ENCODE results near the gene ALLC.

The ALLC gene

GRCh38 chr2:3641181-3641580 is 16.8 kb upstream of the ALLC start:
- Histone ChIP-seq H3K4me1 (ENCODE audit: insufficient read depth, low read length) (no peaks in the 10 kb centered on the region), H3K9ac (ENCODE audit: low read depth, low read length) (no peak overlapping the region), H3K9me3 (ENCODE audit: control insufficient read depth, insufficient read depth, low read length) (no peaks in the 10 kb centered on the region), H3K36me3 (ENCODE audit: insufficient read depth, low read length) (no peaks in the 10 kb centered on the region)

- H3K9me3 ChIP-seq (ENCODE audit: control insufficient read depth, insufficient read depth, low read length) = no peaks in the 10 kb centered on the region
Measured at GRCh38 chr2:3641841-3642421, 16.1 kb upstream of the ALLC start.

GRCh38 chr2:3642521-3643215 is 15.3 kb upstream of the ALLC start:
- Histone ChIP-seq H3K4me1 (ENCODE audit: insufficient read depth, low read length) (no peaks in the 10 kb centered on the region), H3K9ac (ENCODE audit: low read depth, low read length) (no peak overlapping the region), H3K9me3 (ENCODE audit: control insufficient read depth, insufficient read depth, low read length) (no peaks in the 10 kb centered on the region), H3K36me3 (ENCODE audit: insufficient read depth, low read length) (no peaks in the 10 kb centered on the region)

More at GRCh38 chr2:3641841-3642421, 16.1 kb upstream of the ALLC start:
- H3K4me1 ChIP-seq (ENCODE audit: insufficient read depth, low read length) = no peaks in the 10 kb centered on the region
- no peaks in the 10 kb centered on the region for H3K36me3 ChIP-seq (ENCODE audit: insufficient read depth, low read length)
- H3K9ac ChIP-seq (ENCODE audit: low read depth, low read length) = no peak overlapping the region

GRCh38 chr2:3643371-3644245 is 14.4 kb upstream of the ALLC start:
- no peaks in the 10 kb centered on the region for H3K4me1 ChIP-seq (ENCODE audit: insufficient read depth, low read length)
- H3K36me3 ChIP-seq (ENCODE audit: insufficient read depth, low read length) = no peaks in the 10 kb centered on the region
- H3K9me3 ChIP-seq (ENCODE audit: control insufficient read depth, insufficient read depth, low read length) = no peaks in the 10 kb centered on the region
- H3K9ac ChIP-seq (ENCODE audit: low read depth, low read length) = no peak overlapping the region

GRCh38 chr2:3644246-3644525 is 13.8 kb upstream of the ALLC start:
- Histone ChIP-seq H3K4me1 (ENCODE audit: insufficient read depth, low read length) (no peaks in the 10 kb centered on the region), H3K9me3 (ENCODE audit: control insufficient read depth, insufficient read depth, low read length) (no peaks in the 10 kb centered on the region), H3K9ac (ENCODE audit: low read depth, low read length) (no peak overlapping the region), H3K36me3 (ENCODE audit: insufficient read depth, low read length) (no peaks in the 10 kb centered on the region)

- H3K9me3 ChIP-seq (ENCODE audit: control insufficient read depth, insufficient read depth, low read length) = no peaks in the 10 kb centered on the region
- no peaks in the 10 kb centered on the region for H3K4me1 ChIP-seq (ENCODE audit: insufficient read depth, low read length)
- no peak overlapping the region for H3K9ac ChIP-seq (ENCODE audit: low read depth, low read length)
- H3K36me3 ChIP-seq (ENCODE audit: insufficient read depth, low read length) = no peaks in the 10 kb centered on the region
Measured at GRCh38 chr2:3644891-3645605, 13.0 kb upstream of the ALLC start.

GRCh38 chr2:3645745-3646389 is 12.1 kb upstream of the ALLC start:
- H3K4me1 ChIP-seq (ENCODE audit: insufficient read depth, low read length) = no peaks in the 10 kb centered on the region
- H3K9me3 ChIP-seq (ENCODE audit: control insufficient read depth, insufficient read depth, low read length) = no peaks in the 10 kb centered on the region

GRCh38 chr2:3646446-3646845 is 11.6 kb upstream of the ALLC start:
- Histone ChIP-seq H3K9ac (ENCODE audit: low read depth, low read length) (no peak overlapping the region), H3K4me1 (ENCODE audit: insufficient read depth, low read length) (no peaks in the 10 kb centered on the region), H3K36me3 (ENCODE audit: insufficient read depth, low read length) (no peaks in the 10 kb centered on the region)

More at GRCh38 chr2:3645745-3646389, 12.1 kb upstream of the ALLC start:
- Histone ChIP-seq H3K36me3 (ENCODE audit: insufficient read depth, low read length) (no peaks in the 10 kb centered on the region), H3K9ac (ENCODE audit: low read depth, low read length) (no peak overlapping the region)

GRCh38 chr2:3647246-3647645 is 10.8 kb upstream of the ALLC start:
- Histone ChIP-seq H3K9ac (ENCODE audit: low read depth, low read length) (no peak overlapping the region), H3K4me1 (ENCODE audit: insufficient read depth, low read length) (no peaks in the 10 kb centered on the region), H3K9me3 (ENCODE audit: control insufficient read depth, insufficient read depth, low read length) (no peaks in the 10 kb centered on the region)

More at GRCh38 chr2:3646446-3646845, 11.6 kb upstream of the ALLC start:
- no peaks in the 10 kb centered on the region for H3K9me3 ChIP-seq (ENCODE audit: control insufficient read depth, insufficient read depth, low read length)

GRCh38 chr2:3647831-3648651 is 10.0 kb upstream of the ALLC start:
- no peaks in the 10 kb centered on the region for H3K4me1 ChIP-seq (ENCODE audit: insufficient read depth, low read length)
- H3K36me3 ChIP-seq (ENCODE audit: insufficient read depth, low read length) = no peaks in the 10 kb centered on the region
- H3K9me3 ChIP-seq (ENCODE audit: control insufficient read depth, insufficient read depth, low read length) = no peaks in the 10 kb centered on the region
- H3K9ac ChIP-seq (ENCODE audit: low read depth, low read length) = no peak overlapping the region

More at GRCh38 chr2:3647246-3647645, 10.8 kb upstream of the ALLC start:
- no peaks in the 10 kb centered on the region for H3K36me3 ChIP-seq (ENCODE audit: insufficient read depth, low read length)

GRCh38 chr2:3648652-3649177 is 9.3 kb upstream of the ALLC start:
- no peaks in the 10 kb centered on the region for H3K36me3 ChIP-seq (ENCODE audit: insufficient read depth, low read length)
- no peak overlapping the region for H3K9ac ChIP-seq (ENCODE audit: low read depth, low read length)
- no peaks in the 10 kb centered on the region for H3K9me3 ChIP-seq (ENCODE audit: control insufficient read depth, insufficient read depth, low read length)
- H3K4me1 ChIP-seq (ENCODE audit: insufficient read depth, low read length) = no peaks in the 10 kb centered on the region

GRCh38 chr2:3649581-3649980 is 8.4 kb upstream of the ALLC start:
- Histone ChIP-seq H3K9me3 (ENCODE audit: control insufficient read depth, insufficient read depth, low read length) (no peaks in the 10 kb centered on the region), H3K36me3 (ENCODE audit: insufficient read depth, low read length) (no peaks in the 10 kb centered on the region), H3K4me1 (ENCODE audit: insufficient read depth, low read length) (no peaks in the 10 kb centered on the region), H3K9ac (ENCODE audit: low read depth, low read length) (no peak overlapping the region)
